Kidney epithelial cell (primary cell): ENCODE measurements around the gene POU2F2. TPM values are rescaled to one million over a fixed set of nuclear protein-coding genes. Genes with fewer than 3 reads are reported as not detected.
A peak's percentile ranks its signal among the peaks of the same experiment; 100 is the strongest.

Experiments used
- DNase-seq: peaks from one replicate; pipeline ENCODE4 v3.0.0-alpha.2; 2010; ENCODE audit warnings: low read depth
- H3K27me3 ChIP-seq: 2 replicates; pipeline ENCODE4 v1.6.0; 2011; ENCODE audit warnings: low read length; ENCODE audit not compliant: control insufficient read depth, insufficient read depth
- H3K36me3 ChIP-seq: 2 replicates; pipeline ENCODE4 v1.5.1; 2011; ENCODE audit warnings: low read length; ENCODE audit not compliant: control insufficient read depth, insufficient read depth
- H3K4me3 ChIP-seq: 2 replicates; pipeline ENCODE4 v1.5.1; 2011; ENCODE audit warnings: low read depth, mild to moderate bottlenecking, control low read depth, low read length
- total RNA-seq: library from RNA; depleted of rRNA; stranded (reverse); fragments of >200 nt; gene quantifications from 2 replicates; pipeline ENCODE4 v1.2.3, GENCODE V29; 2015
- TF ChIP-seq, protein P1 (sequence below): IDR thresholded peaks from 2 replicates; pipeline ENCODE4 v1.5.1; 2011; ENCODE audit warnings: mild to moderate bottlenecking, moderate library complexity, low read length, control low read depth, inconsistent platforms; ENCODE audit not compliant: insufficient read depth, poor library complexity, severe bottlenecking

The POU2F2 gene
- total RNA-seq, 1 donor from 2014 or later, result 2.3 TPM

DNA sequence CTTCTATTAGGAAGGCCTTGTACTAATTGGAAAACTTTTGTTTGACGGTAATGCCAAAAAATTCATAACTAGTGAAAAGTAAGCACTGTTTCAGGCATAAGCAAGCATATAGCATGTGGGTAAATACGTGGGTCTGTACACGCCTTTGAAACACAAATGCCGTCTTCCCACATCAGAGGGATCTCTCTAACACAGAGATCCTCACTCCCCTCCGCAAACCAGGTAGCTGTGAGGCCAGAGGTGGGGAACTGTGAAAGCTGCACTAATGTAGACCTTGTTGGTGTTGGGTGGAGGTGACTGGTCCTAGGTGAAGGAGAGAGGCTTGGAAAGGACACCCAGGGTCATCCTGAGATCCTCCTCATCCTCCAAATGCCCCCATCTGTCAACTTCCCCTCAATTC is 16.0 kb upstream of the POU2F2 start:
- no peak overlapping the region for H3K4me3 ChIP-seq
- TF ChIP-seq, protein P1, sequence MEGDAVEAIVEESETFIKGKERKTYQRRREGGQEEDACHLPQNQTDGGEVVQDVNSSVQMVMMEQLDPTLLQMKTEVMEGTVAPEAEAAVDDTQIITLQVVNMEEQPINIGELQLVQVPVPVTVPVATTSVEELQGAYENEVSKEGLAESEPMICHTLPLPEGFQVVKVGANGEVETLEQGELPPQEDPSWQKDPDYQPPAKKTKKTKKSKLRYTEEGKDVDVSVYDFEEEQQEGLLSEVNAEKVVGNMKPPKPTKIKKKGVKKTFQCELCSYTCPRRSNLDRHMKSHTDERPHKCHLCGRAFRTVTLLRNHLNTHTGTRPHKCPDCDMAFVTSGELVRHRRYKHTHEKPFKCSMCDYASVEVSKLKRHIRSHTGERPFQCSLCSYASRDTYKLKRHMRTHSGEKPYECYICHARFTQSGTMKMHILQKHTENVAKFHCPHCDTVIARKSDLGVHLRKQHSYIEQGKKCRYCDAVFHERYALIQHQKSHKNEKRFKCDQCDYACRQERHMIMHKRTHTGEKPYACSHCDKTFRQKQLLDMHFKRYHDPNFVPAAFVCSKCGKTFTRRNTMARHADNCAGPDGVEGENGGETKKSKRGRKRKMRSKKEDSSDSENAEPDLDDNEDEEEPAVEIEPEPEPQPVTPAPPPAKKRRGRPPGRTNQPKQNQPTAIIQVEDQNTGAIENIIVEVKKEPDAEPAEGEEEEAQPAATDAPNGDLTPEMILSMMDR, result no peak
- peaks cover 54% of the 10 kb centered on the region for H3K27me3 ChIP-seq
- no peaks in the 10 kb centered on the region for H3K36me3 ChIP-seq
- no peak for DNase-seq

DNA sequence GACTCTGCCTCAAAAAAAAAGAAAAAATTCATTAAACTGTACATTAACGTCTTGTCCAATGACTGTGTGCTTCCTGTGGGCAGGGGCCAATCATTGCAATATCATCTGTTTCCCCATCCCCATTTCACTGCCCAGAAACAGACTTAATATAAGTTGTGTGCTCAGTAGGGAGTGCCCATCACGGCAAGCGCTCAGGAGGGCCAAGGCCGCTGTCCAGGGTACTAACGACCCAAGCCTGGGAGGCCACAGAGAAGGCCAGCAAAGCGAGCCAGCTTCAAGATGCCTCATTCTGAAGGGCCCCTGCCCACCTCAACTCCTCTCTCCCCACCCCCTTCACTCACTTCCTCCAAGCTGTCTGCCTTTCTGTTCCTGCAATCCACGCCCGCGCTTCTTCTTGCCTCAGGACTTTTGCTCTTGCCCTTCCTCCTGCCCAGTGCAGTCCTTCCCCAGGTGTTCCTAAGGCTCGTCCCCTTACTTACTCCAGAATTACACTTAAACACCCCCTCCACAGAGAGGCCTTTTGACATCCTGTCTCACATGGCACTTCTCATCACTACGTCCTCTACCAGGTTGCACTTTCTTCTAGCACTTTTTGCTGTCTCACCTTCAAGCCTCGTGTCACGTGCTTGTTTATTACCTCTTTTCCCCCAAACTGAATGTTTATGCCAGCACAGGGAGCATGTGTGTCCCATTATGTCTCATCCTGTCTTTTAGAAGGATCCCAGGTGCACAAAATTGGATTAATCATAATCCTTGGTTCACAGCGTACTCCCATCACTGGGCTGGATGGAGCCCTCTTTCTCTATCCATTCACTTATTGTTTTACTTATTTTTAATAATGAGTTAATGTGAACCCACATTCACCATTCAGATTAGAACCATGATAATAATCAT is 11.3 kb upstream of the POU2F2 start:
- no peaks in the 10 kb centered on the region for H3K36me3 ChIP-seq
- no peak overlapping the region for H3K4me3 ChIP-seq
- TF ChIP-seq, protein P1, result no peak
- H3K27me3 ChIP-seq, result peaks cover 19% of the 10 kb centered on the region
- no peak for DNase-seq

GRCh38 chr19:42140125-42140754 is 8.0 kb upstream of the POU2F2 start:
- Histone ChIP-seq H3K4me3 (no peak overlapping the region), H3K27me3 (peaks cover 14% of the 10 kb centered on the region), H3K36me3 (no peaks in the 10 kb centered on the region)
- TF ChIP-seq, protein P1, result no peak
- peak; percentile 25 for DNase-seq

DNA sequence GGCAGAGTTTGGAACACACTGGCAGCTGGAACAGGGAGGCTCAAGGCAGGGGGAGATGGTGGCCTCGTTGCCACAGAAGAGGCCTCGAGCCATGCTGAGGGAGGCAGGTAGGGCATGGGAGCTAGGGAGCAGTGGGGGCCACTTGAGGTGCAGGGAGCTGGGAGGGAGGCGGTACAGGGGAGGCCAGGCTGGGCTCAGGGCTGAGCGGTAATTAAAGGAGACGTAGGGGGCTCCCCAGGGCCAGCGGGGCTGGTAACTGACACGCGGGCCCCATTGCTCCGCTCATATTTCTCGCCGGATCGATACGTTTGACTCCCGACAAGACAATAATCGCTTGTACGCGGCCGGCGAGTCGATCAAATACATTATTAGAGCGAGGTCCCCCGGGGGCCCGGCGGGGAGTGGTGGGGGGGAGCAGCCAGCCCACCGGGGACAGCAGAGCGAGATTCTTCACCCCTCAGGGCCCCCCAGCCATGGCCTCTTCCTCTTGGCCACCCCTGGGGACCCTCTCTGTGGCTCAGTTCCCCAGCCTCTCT is 2.4 kb upstream of the POU2F2 start:
- no peak for DNase-seq
- TF ChIP-seq, protein P1, result no peak
- peaks cover 7% of the 10 kb centered on the region for H3K27me3 ChIP-seq
- no peaks in the 10 kb centered on the region for H3K36me3 ChIP-seq
- H3K4me3 ChIP-seq, result no peak overlapping the region

DNA sequence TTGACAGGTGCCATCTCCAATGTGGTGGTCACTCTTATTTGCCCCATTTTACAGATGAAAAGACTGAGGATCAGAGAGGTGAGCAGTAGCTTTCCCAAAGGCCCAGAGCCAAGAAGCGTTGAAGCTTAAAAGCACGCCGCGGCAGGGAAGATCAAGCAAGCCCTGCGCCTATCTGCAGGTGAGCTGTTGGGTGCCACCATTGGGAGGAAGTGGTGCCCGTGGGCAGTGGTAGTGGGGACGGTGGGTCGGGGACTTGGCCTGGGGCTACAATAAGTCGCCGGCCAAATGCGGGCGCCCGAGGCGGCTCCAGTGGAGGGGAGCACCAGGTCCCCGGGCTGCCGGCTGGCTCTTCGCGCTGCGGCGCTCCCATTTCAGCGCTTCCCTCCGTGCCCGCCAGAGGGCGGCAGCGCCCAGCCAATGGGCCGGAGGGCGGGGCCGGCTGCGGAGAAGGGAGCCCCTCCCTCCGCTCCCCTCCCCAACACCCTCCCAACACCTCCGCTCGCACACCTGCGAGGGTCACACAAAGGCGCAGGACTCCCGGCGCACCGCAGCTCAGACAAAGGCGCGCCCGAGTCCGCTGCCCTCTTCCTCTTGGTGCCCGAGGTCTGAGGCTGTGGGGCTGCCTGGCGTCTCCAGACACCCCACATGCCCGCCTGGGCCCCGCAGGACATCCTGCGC is 744 bp upstream of the POU2F2 start:
- H3K36me3 ChIP-seq, result no peaks in the 10 kb centered on the region
- no peak for DNase-seq
- TF ChIP-seq, protein P1, result peak; percentile 84
- H3K27me3 ChIP-seq, result peaks cover 7% of the 10 kb centered on the region
- H3K4me3 ChIP-seq, result peak overlapping the region; percentile 18
